MG63 (cell line): Measurements from ENCODE around the gene TRPV4. TPM values are rescaled to one million over a fixed set of nuclear protein-coding genes. Genes with fewer than 3 reads are reported as not detected.

ENCODE experiments used
- DNase-seq: peaks from one replicate; pipeline ENCODE4 v3.0.0-alpha.2; 2020
- H3K27me3 ChIP-seq: fragments of 250-450 bp; sonication (Bioruptor Pico); 2 replicates; pipeline ENCODE4 v1.5.1; 2020; ENCODE audit warnings: mild to moderate bottlenecking, moderate library complexity
- H3K36me3 ChIP-seq: fragments of 250-450 bp; sonication (Bioruptor Pico); 2 replicates; pipeline ENCODE4 v1.5.1; 2020; ENCODE audit warnings: mild to moderate bottlenecking, moderate library complexity
- H3K4me3 ChIP-seq: fragments of 250-450 bp; sonication (Bioruptor Pico); 2 replicates; pipeline ENCODE4 v1.5.1; 2020; ENCODE audit warnings: mild to moderate bottlenecking, moderate library complexity
- H3K9me3 ChIP-seq: fragments of 250-450 bp; sonication (Bioruptor Pico); 2 replicates; pipeline ENCODE4 v1.5.1; 2020; ENCODE audit warnings: mild to moderate bottlenecking, moderate library complexity
- total RNA-seq: library from RNA; depleted of rRNA; stranded (reverse); fragments of >200 nt; shearing (Covaris generic); gene quantifications from 2 replicates; pipeline ENCODE4 v1.2.3, GENCODE V29; 2014; ENCODE audit warnings: low replicate concordance

Gene TRPV4
- total RNA-seq, 1 experiment from 2014 or later, result 1.1 TPM

- Histone ChIP-seq H3K27me3 (no peaks in the 10 kb centered on the region), H3K9me3 (no peaks in the 10 kb centered on the region), H3K4me3 (no peak overlapping the region), H3K36me3 (no peaks in the 10 kb centered on the region)
- DNase-seq, result peak; percentile 58
These were observed 3.7 kb upstream of the TRPV4 start for GRCh38 chr12:109836916-109837315.

- no peaks in the 10 kb centered on the region for H3K9me3 ChIP-seq
- no peaks in the 10 kb centered on the region for H3K36me3 ChIP-seq
- no peak for DNase-seq
- no peaks in the 10 kb centered on the region for H3K27me3 ChIP-seq
- no peak overlapping the region for H3K4me3 ChIP-seq
These were observed 2.6 kb upstream of the TRPV4 start for GRCh38 chr12:109835827-109836226.

GRCh38 chr12:109832541-109833306, 474 bp downstream of the TRPV4 start:
- DNase-seq, result no peak
- no peaks in the 10 kb centered on the region for H3K27me3 ChIP-seq
- peak overlapping the region; percentile 52 for H3K4me3 ChIP-seq
- H3K36me3 ChIP-seq, result no peaks in the 10 kb centered on the region
- no peaks in the 10 kb centered on the region for H3K9me3 ChIP-seq

- no peaks in the 10 kb centered on the region for H3K27me3 ChIP-seq
- DNase-seq, result no peak
- no peak overlapping the region for H3K4me3 ChIP-seq
- no peaks in the 10 kb centered on the region for H3K36me3 ChIP-seq
- no peaks in the 10 kb centered on the region for H3K9me3 ChIP-seq
These were observed 1.3 kb downstream of the TRPV4 start for GRCh38 chr12:109831929-109832328.

- no peaks in the 10 kb centered on the region for H3K36me3 ChIP-seq
- H3K9me3 ChIP-seq, result no peaks in the 10 kb centered on the region
- no peak for DNase-seq
- H3K4me3 ChIP-seq, result no peak overlapping the region
- no peaks in the 10 kb centered on the region for H3K27me3 ChIP-seq
These were observed 1.8 kb downstream of the TRPV4 start for GRCh38 chr12:109831365-109831764.

GRCh38 chr12:109830718-109831117, 2.5 kb downstream of the TRPV4 start:
- H3K4me3 ChIP-seq, result no peak overlapping the region
- no peaks in the 10 kb centered on the region for H3K9me3 ChIP-seq
- H3K27me3 ChIP-seq, result no peaks in the 10 kb centered on the region
- H3K36me3 ChIP-seq, result no peaks in the 10 kb centered on the region
- no peak for DNase-seq

GRCh38 chr12:109830267-109830666, 2.9 kb downstream of the TRPV4 start:
- no peak for DNase-seq
- no peak overlapping the region for H3K4me3 ChIP-seq
- no peaks in the 10 kb centered on the region for H3K9me3 ChIP-seq
- no peaks in the 10 kb centered on the region for H3K36me3 ChIP-seq
- H3K27me3 ChIP-seq, result no peaks in the 10 kb centered on the region

- no peak for DNase-seq
- Histone ChIP-seq H3K9me3 (no peaks in the 10 kb centered on the region), H3K4me3 (no peak overlapping the region), H3K36me3 (no peaks in the 10 kb centered on the region), H3K27me3 (no peaks in the 10 kb centered on the region)
These were observed 3.5 kb downstream of the TRPV4 start for GRCh38 chr12:109829667-109830066.

GRCh38 chr12:109828754-109829511, 4.3 kb downstream of the TRPV4 start:
- Histone ChIP-seq H3K27me3 (no peaks in the 10 kb centered on the region), H3K36me3 (no peaks in the 10 kb centered on the region), H3K9me3 (no peaks in the 10 kb centered on the region), H3K4me3 (no peak overlapping the region)
- DNase-seq, result no peak

GRCh38 chr12:109827566-109828550, 5.3 kb downstream of the TRPV4 start:
- Histone ChIP-seq H3K9me3 (no peaks in the 10 kb centered on the region), H3K4me3 (no peak overlapping the region), H3K36me3 (no peaks in the 10 kb centered on the region), H3K27me3 (no peaks in the 10 kb centered on the region)
- DNase-seq, result no peak

GRCh38 chr12:109827080-109827479, 6.1 kb downstream of the TRPV4 start:
- H3K36me3 ChIP-seq, result no peaks in the 10 kb centered on the region
- no peaks in the 10 kb centered on the region for H3K27me3 ChIP-seq
- no peak overlapping the region for H3K4me3 ChIP-seq
- DNase-seq, result no peak
- no peaks in the 10 kb centered on the region for H3K9me3 ChIP-seq

- H3K4me3 ChIP-seq, result no peak overlapping the region
- no peaks in the 10 kb centered on the region for H3K36me3 ChIP-seq
- no peaks in the 10 kb centered on the region for H3K9me3 ChIP-seq
- H3K27me3 ChIP-seq, result no peaks in the 10 kb centered on the region
- DNase-seq, result no peak
These were observed 8.5 kb downstream of the TRPV4 start for GRCh38 chr12:109824731-109825130.

- DNase-seq, result peak; percentile 88
- H3K9me3 ChIP-seq, result no peaks in the 10 kb centered on the region
- no peaks in the 10 kb centered on the region for H3K36me3 ChIP-seq
- H3K4me3 ChIP-seq, result no peak overlapping the region
- H3K27me3 ChIP-seq, result no peaks in the 10 kb centered on the region
These were observed 10.2 kb downstream of the TRPV4 start for GRCh38 chr12:109822951-109823411.

- no peak for DNase-seq
- H3K27me3 ChIP-seq, result no peaks in the 10 kb centered on the region
- H3K36me3 ChIP-seq, result no peaks in the 10 kb centered on the region
- no peaks in the 10 kb centered on the region for H3K9me3 ChIP-seq
- H3K4me3 ChIP-seq, result no peak overlapping the region
These were observed 10.8 kb downstream of the TRPV4 start for GRCh38 chr12:109822416-109822815.

GRCh38 chr12:109821968-109822367, 11.2 kb downstream of the TRPV4 start:
- no peak for DNase-seq
- Histone ChIP-seq H3K4me3 (no peak overlapping the region), H3K36me3 (no peaks in the 10 kb centered on the region), H3K27me3 (no peaks in the 10 kb centered on the region), H3K9me3 (no peaks in the 10 kb centered on the region)

- Histone ChIP-seq H3K36me3 (no peaks in the 10 kb centered on the region), H3K4me3 (no peak overlapping the region), H3K27me3 (no peaks in the 10 kb centered on the region), H3K9me3 (no peaks in the 10 kb centered on the region)
- no peak for DNase-seq
These were observed 12.3 kb downstream of the TRPV4 start for GRCh38 chr12:109820816-109821381.
